DMS153 (cell line): ENCODE results near the gene CATSPERZ.
"Not testable (repeated sequence)": the region's sequence is repeated elsewhere in the genome, so short reads cannot be mapped to it uniquely, and the experiment has no call there.

Experiments used
- DNase-seq: peaks from one replicate; lab custom pipeline; 2025; lab: John Stamatoyannopoulos, UW

CATSPERZ gene

GRCh38 chr11:64321026-64321425, 20.9 kb downstream of the CATSPERZ start:
- no peak for DNase-seq

DNA sequence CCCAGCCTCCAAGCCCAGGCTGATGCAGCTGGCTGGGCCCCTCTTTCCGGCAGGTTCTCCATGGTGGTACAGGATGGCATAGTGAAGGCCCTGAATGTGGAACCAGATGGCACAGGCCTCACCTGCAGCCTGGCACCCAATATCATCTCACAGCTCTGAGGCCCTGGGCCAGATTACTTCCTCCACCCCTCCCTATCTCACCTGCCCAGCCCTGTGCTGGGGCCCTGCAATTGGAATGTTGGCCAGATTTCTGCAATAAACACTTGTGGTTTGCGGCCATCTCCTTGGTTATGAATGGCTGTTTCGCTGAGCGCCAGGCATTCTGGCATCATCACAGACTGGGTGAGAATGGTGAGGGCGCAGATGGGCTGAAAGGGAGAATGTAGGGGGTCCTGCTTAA, 21.4 kb downstream of the CATSPERZ start:
- no peak for DNase-seq

- no peak for DNase-seq
Measured at GRCh38 chr11:64322925-64323260, 22.7 kb downstream of the CATSPERZ start.

GRCh38 chr11:64323373-64323772, 23.2 kb downstream of the CATSPERZ start:
- DNase-seq: no peak

- DNase-seq: not testable (repeated sequence)
Measured at GRCh38 chr11:64323984-64324383, 23.8 kb downstream of the CATSPERZ start.

- DNase-seq: no peak
Measured at GRCh38 chr11:64324692-64325469, 24.7 kb downstream of the CATSPERZ start.

GRCh38 chr11:64327375-64327774, 27.2 kb downstream of the CATSPERZ start:
- no peak for DNase-seq

- no peak for DNase-seq
Measured at GRCh38 chr11:64327993-64328392, 27.8 kb downstream of the CATSPERZ start.

DNA sequence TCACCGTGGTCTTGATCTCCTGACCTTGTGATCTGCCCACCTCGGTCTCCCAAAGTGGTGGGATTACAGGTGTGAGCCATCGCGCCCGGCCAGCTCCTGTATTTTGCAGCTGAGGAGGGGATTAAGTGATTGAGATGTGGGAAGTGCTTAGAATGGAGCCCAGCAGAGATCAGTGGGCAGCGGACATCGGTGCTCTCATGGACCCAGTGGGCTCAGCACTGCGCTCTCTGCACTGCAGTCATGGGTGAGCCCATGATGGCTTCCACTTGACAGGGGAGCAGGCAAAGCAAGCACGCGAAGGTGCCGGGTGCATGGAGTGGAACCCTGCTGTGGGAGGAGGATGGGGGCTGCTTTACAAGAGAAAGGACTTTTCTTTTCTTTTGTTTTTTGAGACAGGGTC, 30.7 kb downstream of the CATSPERZ start:
- DNase-seq: no peak

DNA sequence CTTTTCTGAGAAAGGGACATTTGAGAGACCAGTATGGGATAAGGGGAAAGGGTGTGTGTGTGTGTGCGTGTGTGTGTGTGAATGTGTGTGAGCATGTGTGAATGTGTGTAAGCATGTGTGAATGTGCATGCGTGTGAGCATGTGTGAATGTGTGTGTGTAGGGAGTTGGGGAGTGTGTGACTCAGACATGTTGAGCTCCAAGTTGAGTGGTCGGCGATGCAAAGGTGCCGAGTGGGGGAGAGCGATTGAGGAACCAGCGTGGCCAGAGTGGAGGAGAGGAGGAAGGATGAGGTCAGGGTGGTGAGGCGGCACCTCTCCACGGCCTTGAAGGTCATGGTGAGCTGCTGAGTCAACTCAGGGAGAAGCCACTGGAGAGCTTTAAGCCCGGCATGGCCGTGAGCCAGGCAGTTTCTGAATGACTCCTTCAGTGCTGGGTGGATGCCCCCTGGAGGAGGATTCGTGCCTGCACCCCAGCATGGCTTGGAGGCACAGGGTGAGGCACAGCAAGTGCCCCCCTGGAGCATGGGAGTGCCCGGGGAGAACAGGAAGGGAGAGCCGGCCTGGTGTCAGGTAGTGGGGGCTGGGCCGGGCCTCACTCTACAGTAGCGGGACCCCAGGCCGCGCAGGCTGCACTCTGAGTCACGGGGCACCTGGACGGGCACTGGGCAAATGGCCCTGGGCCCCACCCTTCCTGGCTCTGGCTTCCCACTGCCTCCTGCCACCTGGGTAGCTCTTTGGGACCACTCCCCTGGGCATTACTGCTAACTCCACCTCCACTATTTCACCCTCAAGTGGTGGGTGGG, 31.6 kb downstream of the CATSPERZ start:
- peak; percentile 70 for DNase-seq

GRCh38 chr11:64333556-64333955, 33.4 kb downstream of the CATSPERZ start:
- DNase-seq: no peak

DNA sequence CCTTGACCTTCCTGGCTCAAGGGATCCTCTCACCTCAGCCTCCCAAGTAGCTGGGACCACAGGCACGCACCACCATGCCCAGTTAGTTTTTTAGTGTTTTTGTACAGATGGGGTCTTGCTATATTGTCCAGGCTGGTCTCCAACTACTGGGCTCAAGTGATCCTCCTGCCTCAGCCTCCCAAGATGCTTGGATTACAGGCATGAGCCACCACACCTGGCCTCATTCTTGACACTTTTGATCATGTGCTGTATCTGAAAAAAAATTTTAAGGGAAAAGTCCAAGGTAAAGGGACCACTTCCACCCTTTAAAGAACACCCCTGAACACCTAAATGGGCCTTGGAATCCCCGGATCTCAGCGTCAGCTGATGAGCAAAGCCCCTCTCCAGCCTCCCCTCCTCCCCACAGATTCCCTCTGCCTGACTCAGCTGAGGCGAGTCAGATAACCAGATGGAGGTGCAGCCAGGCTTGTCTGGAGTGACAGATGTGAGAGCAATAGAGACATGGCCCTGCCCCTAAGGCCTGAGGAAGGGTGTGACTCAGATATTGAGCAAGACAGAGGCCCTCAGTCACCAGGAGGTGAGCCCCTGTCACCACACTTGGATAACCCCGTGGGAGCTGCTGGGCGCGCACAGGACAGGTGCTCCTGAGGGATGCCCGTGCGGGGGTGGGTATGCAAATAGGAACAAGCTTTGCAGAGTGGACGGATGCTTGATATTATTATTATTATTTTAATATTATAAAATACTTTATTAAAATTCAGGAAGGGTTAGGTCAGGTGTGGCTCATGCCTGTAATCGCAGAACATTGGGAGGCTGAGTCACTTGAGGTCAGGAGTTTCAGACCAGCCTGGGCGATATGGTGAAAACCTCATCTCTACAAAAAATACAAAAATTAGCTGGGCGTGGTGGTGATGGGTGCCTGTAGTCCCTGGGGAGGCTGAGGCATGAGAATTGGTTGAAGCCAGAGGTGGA, 34.9 kb downstream of the CATSPERZ start:
- peak; percentile 87 for DNase-seq

- DNase-seq: no peak
Measured at GRCh38 chr11:64337538-64338249, 37.5 kb downstream of the CATSPERZ start.

DNA sequence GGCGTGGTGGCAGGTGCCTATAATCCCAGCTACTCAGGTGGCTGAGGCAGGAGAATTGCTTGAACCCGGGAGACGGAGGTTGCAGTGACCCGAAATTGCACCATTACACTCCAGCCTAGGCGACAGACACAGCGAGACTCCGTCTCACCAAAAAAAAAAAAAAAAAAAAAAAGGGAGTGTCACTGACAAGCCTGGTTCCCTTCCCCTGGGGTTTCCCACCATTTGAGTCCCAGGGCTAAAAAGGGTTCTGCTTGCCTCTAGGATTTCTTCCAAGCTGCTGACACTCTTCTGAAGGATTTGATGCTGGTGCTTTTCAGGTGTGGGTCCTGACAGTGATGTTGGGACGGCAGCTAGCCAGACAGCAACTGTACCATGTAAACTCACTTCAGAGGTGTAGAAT, 38.6 kb downstream of the CATSPERZ start:
- no peak for DNase-seq

- no peak for DNase-seq
Measured at GRCh38 chr11:64339286-64339685, 39.1 kb downstream of the CATSPERZ start.

- DNase-seq: no peak
Measured at GRCh38 chr11:64339754-64340408, 39.7 kb downstream of the CATSPERZ start, which contains the start of gene CCDC88B. Gene CCDC88B, plus strand, starts transcription at chr11:64340204. Its CDS starts 63 bp downstream, at chr11:64340267.

DNA sequence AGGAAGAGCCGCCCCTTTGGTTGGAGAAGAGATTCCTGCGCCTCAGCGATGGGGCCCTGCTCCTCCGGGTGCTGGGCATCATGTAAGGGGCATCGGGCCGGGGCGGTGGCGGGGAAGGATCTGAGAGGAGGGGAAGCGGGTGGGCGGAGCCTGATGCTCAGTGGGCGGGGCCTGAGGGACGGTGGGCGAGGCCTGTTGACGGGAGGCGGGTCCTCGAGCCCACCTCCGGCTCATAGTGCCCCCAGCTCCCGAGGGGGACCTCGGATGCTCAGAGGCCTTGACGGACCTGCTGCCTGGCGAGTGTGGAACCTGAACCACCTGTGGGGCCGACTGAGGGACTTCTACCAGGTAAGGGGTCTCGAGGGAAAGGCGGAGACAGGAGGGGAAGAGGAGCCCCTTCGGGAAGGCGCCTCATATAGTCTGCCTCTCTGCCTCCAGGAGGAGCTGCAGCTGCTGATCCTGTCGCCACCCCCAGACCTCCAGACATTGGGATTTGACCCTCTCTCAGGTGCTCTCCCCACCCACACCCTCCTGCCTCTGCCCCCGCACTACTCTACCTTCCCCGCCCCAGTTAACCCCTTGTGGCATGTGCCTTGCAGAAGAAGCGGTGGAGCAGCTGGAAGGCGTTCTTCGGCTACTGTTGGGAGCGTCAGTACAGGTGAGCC, 40.6 kb downstream of the CATSPERZ start:
- DNase-seq: no peak

DNA sequence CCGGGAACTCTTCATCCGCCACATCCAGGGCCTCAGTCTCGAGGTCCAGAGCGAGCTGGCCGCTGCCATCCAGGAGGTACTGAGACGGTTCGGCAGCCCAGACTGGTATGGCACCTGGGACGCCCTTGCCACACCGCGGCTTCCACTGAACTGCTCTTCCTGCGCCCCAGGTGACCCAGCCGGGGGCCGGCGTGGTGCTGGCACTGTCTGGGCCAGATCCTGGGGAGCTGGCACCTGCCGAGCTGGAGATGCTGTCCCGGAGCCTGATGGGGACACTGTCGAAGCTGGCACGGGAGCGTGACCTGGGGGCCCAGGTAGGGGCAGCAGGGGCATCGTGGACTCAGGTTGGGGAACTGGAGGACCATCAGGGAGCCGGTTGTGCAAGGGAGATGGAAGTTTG, 41.3 kb downstream of the CATSPERZ start:
- DNase-seq: no peak

- peak; percentile 73 for DNase-seq
Measured at GRCh38 chr11:64341851-64342791, 42.0 kb downstream of the CATSPERZ start.
